Measurements from ENCODE around the gene MS4A6E.
"Not testable (repeated sequence)": the region's sequence is repeated elsewhere in the genome, so short reads cannot be mapped to it uniquely, and the experiment has no call there.

Gene MS4A6E

GRCh38 chr11:60326955-60327354 is at the start of gene MS4A6E:
TSS of gene MS4A6E (plus strand) at chr11:60327255. CDS start at chr11:60334896, 7,641 bp downstream.
- DNase-seq, result no peak

GRCh38 chr11:60280412-60280811 is 46.6 kb upstream of the MS4A6E start, which contains the start of gene MS4A4A:
TSS of gene MS4A4A (plus strand) at chr11:60280666. CDS start at chr11:60280676, 10 bp downstream.
- DNase-seq, result no peak

- no peak for DNase-seq
Observed at GRCh38 chr11:60281485-60281884, 45.6 kb upstream of the MS4A6E start.

- DNase-seq, result no peak
Observed at GRCh38 chr11:60282286-60282685, 44.8 kb upstream of the MS4A6E start.

GRCh38 chr11:60285411-60286126 is 41.5 kb upstream of the MS4A6E start:
- DNase-seq, result not testable (repeated sequence)

- DNase-seq, result no peak
Observed at GRCh38 chr11:60288531-60288930, 38.5 kb upstream of the MS4A6E start.

- DNase-seq, result no peak
Observed at GRCh38 chr11:60292145-60292544, 34.9 kb upstream of the MS4A6E start.

GRCh38 chr11:60301178-60301577 is 25.9 kb upstream of the MS4A6E start:
- no peak for DNase-seq

GRCh38 chr11:60301884-60302283 is 25.2 kb upstream of the MS4A6E start:
- not testable (repeated sequence) for DNase-seq

- DNase-seq, result no peak
Observed at GRCh38 chr11:60303661-60304060, 23.4 kb upstream of the MS4A6E start.

GRCh38 chr11:60305906-60306619 is 21.0 kb upstream of the MS4A6E start:
- DNase-seq, result no peak

GRCh38 chr11:60307507-60308195 is 19.4 kb upstream of the MS4A6E start:
- DNase-seq, result no peak

- DNase-seq, result no peak
Observed at GRCh38 chr11:60310407-60310998, 16.6 kb upstream of the MS4A6E start.

GRCh38 chr11:60314635-60315321 is 12.3 kb upstream of the MS4A6E start:
- no peak for DNase-seq

- DNase-seq, result no peak
Observed at GRCh38 chr11:60315871-60316270, 11.2 kb upstream of the MS4A6E start.

- DNase-seq, result no peak
Observed at GRCh38 chr11:60316317-60316716, 10.7 kb upstream of the MS4A6E start.

GRCh38 chr11:60318726-60319125 is 8.3 kb upstream of the MS4A6E start:
- DNase-seq, result no peak

GRCh38 chr11:60321051-60321450 is 6.0 kb upstream of the MS4A6E start:
- DNase-seq, result no peak

- no peak for DNase-seq
Observed at GRCh38 chr11:60328460-60328859, 1.4 kb downstream of the MS4A6E start.

- no peak for DNase-seq
Observed at GRCh38 chr11:60332846-60333245, 5.8 kb downstream of the MS4A6E start.

GRCh38 chr11:60334005-60334620 is 7.1 kb downstream of the MS4A6E start:
- DNase-seq, result peak; percentile 66

- no peak for DNase-seq
Observed at GRCh38 chr11:60336767-60337391, 9.8 kb downstream of the MS4A6E start.
